HG03103 (cell line): ENCODE results near the gene VPS50.
"Not testable (repeated sequence)": the region's sequence is repeated elsewhere in the genome, so short reads cannot be mapped to it uniquely, and the experiment has no call there.

Source experiments
- ATAC-seq: cut with Tn5 transposase; IDR thresholded peaks from one replicate; pipeline ENCODE4 v1.9.1; 2021; ENCODE audit warnings: low read depth; ENCODE audit not compliant: unreplicated experiment

The VPS50 gene

GRCh38 chr7:93238748-93239147 is 6.6 kb downstream of the VPS50 start:
- ATAC-seq, result no peak

GRCh38 chr7:93239824-93240223 is 7.7 kb downstream of the VPS50 start:
- ATAC-seq, result no peak

- ATAC-seq, result no peak
Measured at GRCh38 chr7:93242106-93242505, 9.9 kb downstream of the VPS50 start.

GRCh38 chr7:93245525-93246432 is 13.6 kb downstream of the VPS50 start:
- no peak for ATAC-seq

GRCh38 chr7:93249491-93250148 is 17.5 kb downstream of the VPS50 start:
- no peak for ATAC-seq

- no peak for ATAC-seq
Measured at GRCh38 chr7:93258661-93259060, 26.5 kb downstream of the VPS50 start.

GRCh38 chr7:93262535-93262934 is 30.4 kb downstream of the VPS50 start:
- ATAC-seq, result no peak

- no peak for ATAC-seq
Measured at GRCh38 chr7:93265220-93265619, 33.1 kb downstream of the VPS50 start.

- no peak for ATAC-seq
Measured at GRCh38 chr7:93279541-93279940, 47.4 kb downstream of the VPS50 start.

- ATAC-seq, result no peak
Measured at GRCh38 chr7:93284908-93285307, 52.7 kb downstream of the VPS50 start.

GRCh38 chr7:93293229-93293628 is 61.1 kb downstream of the VPS50 start:
- ATAC-seq, result no peak

- ATAC-seq, result no peak
Measured at GRCh38 chr7:93298206-93298605, 66.0 kb downstream of the VPS50 start.

GRCh38 chr7:93298671-93299070 is 66.5 kb downstream of the VPS50 start:
- no peak for ATAC-seq

- ATAC-seq, result no peak
Measured at GRCh38 chr7:93301736-93302135, 69.6 kb downstream of the VPS50 start.

GRCh38 chr7:93307131-93307660 is 75.0 kb downstream of the VPS50 start:
- no peak for ATAC-seq

GRCh38 chr7:93307943-93308342 is 75.8 kb downstream of the VPS50 start:
- ATAC-seq, result no peak

GRCh38 chr7:93310346-93310745 is 78.2 kb downstream of the VPS50 start:
- no peak for ATAC-seq

- ATAC-seq, result no peak
Measured at GRCh38 chr7:93314449-93314848, 82.3 kb downstream of the VPS50 start.

- ATAC-seq, result no peak
Measured at GRCh38 chr7:93315896-93316295, 83.7 kb downstream of the VPS50 start.

GRCh38 chr7:93316730-93317129 is 84.6 kb downstream of the VPS50 start:
- no peak for ATAC-seq

GRCh38 chr7:93320887-93321286 is 88.7 kb downstream of the VPS50 start:
- no peak for ATAC-seq

- not testable (repeated sequence) for ATAC-seq
Measured at GRCh38 chr7:93326291-93326690, 94.1 kb downstream of the VPS50 start.
